WTC11 (cell line): Measurements from ENCODE around the gene C1orf232. TPM values are rescaled to one million over a fixed set of nuclear protein-coding genes. Genes with fewer than 3 reads are reported as not detected.
A peak's percentile ranks its signal among the peaks of the same experiment; 100 is the strongest.

Source experiments
- ATAC-seq: fragments of 200-7000 bp; cut with Tn5 transposase; 2 replicates; pipeline ENCODE4 v1.10.0; 2021; ENCODE audit warnings: mild to moderate bottlenecking, moderate library complexity
- CTCF ChIA-PET: fragments of 300-600 bp; sonication (Branson Sonifier 250); formaldehyde crosslinking; loops from one replicate; lab custom pipeline; 2021; ENCODE audit warnings: antibody characterized with exemption; lab: Charles Lee
- POLR2A ChIA-PET: fragments of 350-600 bp; sonication (Branson Sonifier 250); formaldehyde crosslinking; loops from one replicate; lab custom pipeline; 2021; ENCODE audit warnings: antibody characterized with exemption; lab: Charles Lee
- DNase-seq: peaks from one replicate; pipeline ENCODE4 v3.0.0; 2021; ENCODE audit warnings: low spot score
- H3K27ac Mint-ChIP-seq: 2 replicates; pipeline ENCODE4 v1.8.0; 2021; ENCODE audit warnings: mixed read lengths
- H3K27me3 Mint-ChIP-seq: 2 replicates; pipeline ENCODE4 v1.8.0; 2021; ENCODE audit warnings: low read depth, mild to moderate bottlenecking, moderate library complexity, mixed read lengths
- H3K36me3 Mint-ChIP-seq: 2 replicates; pipeline ENCODE4 v1.8.0; 2021; ENCODE audit warnings: mixed read lengths
- H3K4me1 Mint-ChIP-seq: 2 replicates; pipeline ENCODE4 v1.8.0; 2022; ENCODE audit warnings: mixed read lengths
- H3K4me3 Mint-ChIP-seq: 2 replicates; pipeline ENCODE4 v1.8.0; 2021; ENCODE audit warnings: mild to moderate bottlenecking, moderate library complexity, mixed read lengths
- H3K9me3 Mint-ChIP-seq: 2 replicates; pipeline ENCODE4 v1.8.0; 2021; ENCODE audit warnings: mixed read lengths
- ATF1 ChIP-seq: sonication (generic); formaldehyde crosslinking; IDR thresholded peaks from 2 replicates; pipeline ENCODE4 v1.8.1; 2023; ENCODE audit warnings: mild to moderate bottlenecking, moderate library complexity, missing genetic modification reagents
- ETV6 ChIP-seq: sonication (generic); formaldehyde crosslinking; IDR thresholded peaks from 2 replicates; pipeline ENCODE4 v1.8.1; 2022; ENCODE audit warnings: mild to moderate bottlenecking, missing genetic modification reagents
- FOXP1 ChIP-seq: sonication (generic); formaldehyde crosslinking; IDR thresholded peaks from 2 replicates; pipeline ENCODE4 v1.8.0; 2022; ENCODE audit warnings: missing genetic modification reagents, mild to moderate bottlenecking, moderate library complexity, borderline replicate concordance
- GTF2I ChIP-seq: fragments of 250-450 bp; sonication (Bioruptor Pico); conservative IDR thresholded peaks from 2 replicates; pipeline ENCODE4 v1.4.0; 2021; ENCODE audit warnings: mild to moderate bottlenecking
- MYBL2 ChIP-seq: sonication (generic); formaldehyde crosslinking; IDR thresholded peaks from 2 replicates; pipeline ENCODE4 v1.8.1; 2023; ENCODE audit warnings: mild to moderate bottlenecking, moderate library complexity, missing genetic modification reagents
- NFE2L1 ChIP-seq: sonication (generic); formaldehyde crosslinking; IDR thresholded peaks from 2 replicates; pipeline ENCODE4 v1.8.1; 2023; ENCODE audit warnings: missing genetic modification reagents
- SMAD3 ChIP-seq: sonication (generic); formaldehyde crosslinking; IDR thresholded peaks from 2 replicates; pipeline ENCODE4 v1.8.0; 2022; ENCODE audit warnings: missing genetic modification reagents, mild to moderate bottlenecking, borderline replicate concordance
- SP1 ChIP-seq: sonication (generic); formaldehyde crosslinking; conservative IDR thresholded peaks from 2 replicates; pipeline ENCODE4 v1.8.1; 2022; ENCODE audit warnings: missing genetic modification reagents
- TEAD4 ChIP-seq: sonication (generic); formaldehyde crosslinking; IDR thresholded peaks from 2 replicates; pipeline ENCODE4 v1.8.0; 2022; ENCODE audit warnings: mild to moderate bottlenecking, missing genetic modification reagents
- ZBTB21 ChIP-seq: sonication (generic); formaldehyde crosslinking; IDR thresholded peaks from 2 replicates; pipeline ENCODE4 v1.8.1; 2023; ENCODE audit warnings: mild to moderate bottlenecking, missing genetic modification reagents, borderline replicate concordance
- ZNF416 ChIP-seq: fragments of 250-450 bp; sonication (Bioruptor Pico); IDR thresholded peaks from 2 replicates; pipeline ENCODE4 v1.9.0; 2021; ENCODE audit warnings: mild to moderate bottlenecking, inconsistent platforms
- total RNA-seq: library from RNA; stranded (reverse); gene quantifications from 3 replicates; pipeline ENCODE4 v1.2.3, GENCODE V29; 2021
- TF ChIP-seq, protein P1 (sequence below): sonication (generic); formaldehyde crosslinking; IDR thresholded peaks from 2 replicates; pipeline ENCODE4 v1.8.0; 2022; ENCODE audit warnings: mild to moderate bottlenecking, missing genetic modification reagents
- TF ChIP-seq, protein P2 (sequence below): sonication (generic); formaldehyde crosslinking; IDR thresholded peaks from 2 replicates; pipeline ENCODE4 v1.8.1; 2023; ENCODE audit warnings: mild to moderate bottlenecking, moderate library complexity, missing genetic modification reagents
- TF ChIP-seq, protein P3 (sequence below): fragments of 250-450 bp; sonication (Bioruptor Pico); IDR thresholded peaks from 2 replicates; pipeline ENCODE4 v2.1.2; 2022; ENCODE audit warnings: mild to moderate bottlenecking, moderate library complexity
- TF ChIP-seq, protein P4 (sequence below): sonication (generic); formaldehyde crosslinking; IDR thresholded peaks from 2 replicates; pipeline ENCODE4 v1.8.1; 2023; ENCODE audit warnings: mild to moderate bottlenecking, missing genetic modification reagents, borderline replicate concordance
- TF ChIP-seq, protein P5 (sequence below): sonication (generic); formaldehyde crosslinking; IDR thresholded peaks from 2 replicates; pipeline ENCODE4 v1.8.1; 2022; ENCODE audit warnings: low read depth, mild to moderate bottlenecking, moderate library complexity, missing genetic modification reagents, borderline replicate concordance
- TF ChIP-seq, protein P6 (sequence below): fragments of 250-450 bp; sonication (Bioruptor Pico); conservative IDR thresholded peaks from 2 replicates; pipeline ENCODE4 v1.9.0; 2021; ENCODE audit warnings: mild to moderate bottlenecking

The C1orf232 gene
- total RNA-seq, 1 experiment from 2014 or later: not detected

DNA sequence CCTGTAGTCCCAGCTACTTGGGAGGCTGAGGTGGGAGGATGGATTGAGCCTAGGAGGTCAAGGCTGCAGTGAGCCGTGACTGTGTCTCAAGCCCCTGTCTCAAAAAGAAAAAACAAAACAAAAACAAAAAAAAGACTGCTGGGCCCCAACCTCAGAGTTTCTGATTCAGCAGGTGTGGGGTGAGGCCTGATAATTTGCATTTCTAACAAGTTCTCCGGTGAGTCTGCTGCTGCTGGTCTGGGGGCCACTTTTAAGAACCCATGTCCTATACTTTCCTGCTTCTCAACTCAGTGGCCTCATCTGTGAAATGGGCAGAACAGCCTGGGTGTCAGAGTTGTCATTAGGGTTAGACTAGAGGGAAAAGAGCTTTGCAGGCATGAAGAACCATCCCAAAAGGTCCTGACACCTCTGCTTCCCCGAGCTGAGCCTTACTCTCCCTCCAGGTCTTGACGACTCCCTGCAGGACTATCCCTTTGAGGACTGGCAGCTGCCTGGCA is 11.3 kb upstream of the C1orf232 start:
- no peaks in the 10 kb centered on the region for H3K27me3 Mint-ChIP-seq

DNA sequence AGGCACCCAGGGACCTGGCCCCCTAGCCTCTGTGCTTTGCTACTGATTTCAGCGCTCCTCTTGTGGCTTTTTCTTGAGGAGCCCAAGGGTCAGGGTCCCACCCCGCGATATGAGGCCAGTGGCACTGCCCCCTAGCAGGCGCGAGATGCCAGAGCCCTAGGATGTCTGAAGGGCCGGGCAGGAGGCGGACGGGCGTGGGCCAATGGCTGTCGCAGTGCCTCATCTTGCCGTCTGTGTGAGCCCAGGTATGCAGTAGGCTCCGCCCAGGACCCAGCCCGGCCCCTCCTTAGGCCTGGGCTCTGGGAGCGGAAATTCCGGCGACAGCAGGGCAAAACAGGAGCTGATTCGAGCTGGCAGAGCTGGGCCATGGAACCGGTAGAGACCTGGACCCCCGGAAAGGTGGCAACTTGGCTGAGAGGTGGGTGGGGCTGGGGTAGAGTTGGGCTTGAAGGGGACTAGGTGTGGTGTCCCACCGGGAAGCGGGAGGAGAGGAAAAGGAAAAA is 8.5 kb upstream of the C1orf232 start, which contains the start of gene CNKSR1:
Gene CNKSR1, plus strand, starts transcription at position 310 of the 503 bp plus-strand sequence. Its CDS starts 57 bp downstream, at position 367.
- DNase-seq: peak; percentile 94
- ChIA-PET POLR2A (interaction anchor here (0.6 to 0.7 kb wide), 2 partner anchors 12 to 102 kb away, joined by 3 to 4 read pairs; no protein-coding TSS in a partner anchor), CTCF (interaction anchor here (0.6 to 3.4 kb wide), 33 partner anchors 9 to 688 kb away, joined by 3 to 68 read pairs (median 4); partner anchors contain the start of genes CATSPER4, CEP85, MTFR1L and SH3BGRL3)
- no peaks in the 10 kb centered on the region for H3K27me3 Mint-ChIP-seq
- peak within 1 kb of the TSS; percentile 82 for H3K4me3 Mint-ChIP-seq
- H3K4me1 Mint-ChIP-seq: peaks cover 10% of the 10 kb centered on the region
- no peaks in the 10 kb centered on the region for H3K9me3 Mint-ChIP-seq
- peak within 1 kb of the TSS; percentile 97 for H3K27ac Mint-ChIP-seq
- ATAC-seq: peak; percentile 100
- 0 out of 2 replicates have a peak, but pooled peaks cover 2% of the 10 kb centered on the region for H3K36me3 Mint-ChIP-seq
- TF ChIP-seq MYBL2 (no peak), SMAD3 (no peak), NFE2L1 (CRISPR knock-in tag) (no peak), GTF2I (CRISPR knock-in tag) (no peak), SP1 (CRISPR knock-in tag) (peak; percentile 77)
- TF ChIP-seq, protein P1, sequence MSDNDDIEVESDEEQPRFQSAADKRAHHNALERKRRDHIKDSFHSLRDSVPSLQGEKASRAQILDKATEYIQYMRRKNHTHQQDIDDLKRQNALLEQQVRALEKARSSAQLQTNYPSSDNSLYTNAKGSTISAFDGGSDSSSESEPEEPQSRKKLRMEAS (CRISPR knock-in tag): peak; percentile 63; the same call in 1 of the 2 replicates
- TF ChIP-seq, protein P2, sequence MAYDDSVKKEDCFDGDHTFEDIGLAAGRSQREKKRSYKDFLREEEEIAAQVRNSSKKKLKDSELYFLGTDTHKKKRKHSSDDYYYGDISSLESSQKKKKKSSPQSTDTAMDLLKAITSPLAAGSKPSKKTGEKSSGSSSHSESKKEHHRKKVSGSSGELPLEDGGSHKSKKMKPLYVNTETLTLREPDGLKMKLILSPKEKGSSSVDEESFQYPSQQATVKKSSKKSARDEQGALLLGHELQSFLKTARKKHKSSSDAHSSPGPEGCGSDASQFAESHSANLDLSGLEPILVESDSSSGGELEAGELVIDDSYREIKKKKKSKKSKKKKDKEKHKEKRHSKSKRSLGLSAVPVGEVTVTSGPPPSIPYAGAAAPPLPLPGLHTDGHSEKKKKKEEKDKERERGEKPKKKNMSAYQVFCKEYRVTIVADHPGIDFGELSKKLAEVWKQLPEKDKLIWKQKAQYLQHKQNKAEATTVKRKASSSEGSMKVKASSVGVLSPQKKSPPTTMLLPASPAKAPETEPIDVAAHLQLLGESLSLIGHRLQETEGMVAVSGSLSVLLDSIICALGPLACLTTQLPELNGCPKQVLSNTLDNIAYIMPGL (CRISPR knock-in tag): peak; percentile 39; the same call in 1 of the 2 replicates
- TF ChIP-seq, protein P3, sequence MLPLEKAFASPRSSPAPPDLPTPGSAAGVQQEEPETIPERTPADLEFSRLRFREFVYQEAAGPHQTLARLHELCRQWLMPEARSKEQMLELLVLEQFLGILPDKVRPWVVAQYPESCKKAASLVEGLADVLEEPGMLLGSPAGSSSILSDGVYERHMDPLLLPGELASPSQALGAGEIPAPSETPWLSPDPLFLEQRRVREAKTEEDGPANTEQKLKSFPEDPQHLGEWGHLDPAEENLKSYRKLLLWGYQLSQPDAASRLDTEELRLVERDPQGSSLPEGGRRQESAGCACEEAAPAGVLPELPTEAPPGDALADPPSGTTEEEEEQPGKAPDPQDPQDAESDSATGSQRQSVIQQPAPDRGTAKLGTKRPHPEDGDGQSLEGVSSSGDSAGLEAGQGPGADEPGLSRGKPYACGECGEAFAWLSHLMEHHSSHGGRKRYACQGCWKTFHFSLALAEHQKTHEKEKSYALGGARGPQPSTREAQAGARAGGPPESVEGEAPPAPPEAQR (CRISPR knock-in tag): no peak

More for the DNA sequence above, 11.3 kb upstream of the C1orf232 start:
- Mint-ChIP-seq H3K36me3 (0 out of 2 replicates have a peak, but pooled peaks cover 2% of the 10 kb centered on the region), H3K27ac (no peak overlapping the region), H3K9me3 (no peaks in the 10 kb centered on the region), H3K4me3 (no peak overlapping the region), H3K4me1 (peaks cover 10% of the 10 kb centered on the region)
- DNase-seq: no peak
- ATAC-seq: no peak
- ChIA-PET CTCF (interaction anchor here (0.9 to 3.6 kb wide), 3 partner anchors 10 to 54 kb away, joined by 3 to 25 read pairs (median 13); partner anchors contain the start of genes CATSPER4, CEP85 and ZNF593), POLR2A (no interaction called here)
- TF ChIP-seq, protein P1 (CRISPR knock-in tag): no peak
- TF ChIP-seq SMAD3 (no peak), ETV6 (CRISPR knock-in tag) (no peak), TEAD4 (CRISPR knock-in tag) (no peak), ZBTB21 (CRISPR knock-in tag) (no peak), ATF1 (CRISPR knock-in tag) (no peak), FOXP1 (CRISPR knock-in tag) (no peak), MYBL2 (no peak), ZNF416 (CRISPR knock-in tag) (no peak)
- TF ChIP-seq, protein P4, sequence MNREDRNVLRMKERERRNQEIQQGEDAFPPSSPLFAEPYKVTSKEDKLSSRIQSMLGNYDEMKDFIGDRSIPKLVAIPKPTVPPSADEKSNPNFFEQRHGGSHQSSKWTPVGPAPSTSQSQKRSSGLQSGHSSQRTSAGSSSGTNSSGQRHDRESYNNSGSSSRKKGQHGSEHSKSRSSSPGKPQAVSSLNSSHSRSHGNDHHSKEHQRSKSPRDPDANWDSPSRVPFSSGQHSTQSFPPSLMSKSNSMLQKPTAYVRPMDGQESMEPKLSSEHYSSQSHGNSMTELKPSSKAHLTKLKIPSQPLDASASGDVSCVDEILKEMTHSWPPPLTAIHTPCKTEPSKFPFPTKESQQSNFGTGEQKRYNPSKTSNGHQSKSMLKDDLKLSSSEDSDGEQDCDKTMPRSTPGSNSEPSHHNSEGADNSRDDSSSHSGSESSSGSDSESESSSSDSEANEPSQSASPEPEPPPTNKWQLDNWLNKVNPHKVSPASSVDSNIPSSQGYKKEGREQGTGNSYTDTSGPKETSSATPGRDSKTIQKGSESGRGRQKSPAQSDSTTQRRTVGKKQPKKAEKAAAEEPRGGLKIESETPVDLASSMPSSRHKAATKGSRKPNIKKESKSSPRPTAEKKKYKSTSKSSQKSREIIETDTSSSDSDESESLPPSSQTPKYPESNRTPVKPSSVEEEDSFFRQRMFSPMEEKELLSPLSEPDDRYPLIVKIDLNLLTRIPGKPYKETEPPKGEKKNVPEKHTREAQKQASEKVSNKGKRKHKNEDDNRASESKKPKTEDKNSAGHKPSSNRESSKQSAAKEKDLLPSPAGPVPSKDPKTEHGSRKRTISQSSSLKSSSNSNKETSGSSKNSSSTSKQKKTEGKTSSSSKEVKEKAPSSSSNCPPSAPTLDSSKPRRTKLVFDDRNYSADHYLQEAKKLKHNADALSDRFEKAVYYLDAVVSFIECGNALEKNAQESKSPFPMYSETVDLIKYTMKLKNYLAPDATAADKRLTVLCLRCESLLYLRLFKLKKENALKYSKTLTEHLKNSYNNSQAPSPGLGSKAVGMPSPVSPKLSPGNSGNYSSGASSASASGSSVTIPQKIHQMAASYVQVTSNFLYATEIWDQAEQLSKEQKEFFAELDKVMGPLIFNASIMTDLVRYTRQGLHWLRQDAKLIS (CRISPR knock-in tag): no peak
- TF ChIP-seq, protein P5, sequence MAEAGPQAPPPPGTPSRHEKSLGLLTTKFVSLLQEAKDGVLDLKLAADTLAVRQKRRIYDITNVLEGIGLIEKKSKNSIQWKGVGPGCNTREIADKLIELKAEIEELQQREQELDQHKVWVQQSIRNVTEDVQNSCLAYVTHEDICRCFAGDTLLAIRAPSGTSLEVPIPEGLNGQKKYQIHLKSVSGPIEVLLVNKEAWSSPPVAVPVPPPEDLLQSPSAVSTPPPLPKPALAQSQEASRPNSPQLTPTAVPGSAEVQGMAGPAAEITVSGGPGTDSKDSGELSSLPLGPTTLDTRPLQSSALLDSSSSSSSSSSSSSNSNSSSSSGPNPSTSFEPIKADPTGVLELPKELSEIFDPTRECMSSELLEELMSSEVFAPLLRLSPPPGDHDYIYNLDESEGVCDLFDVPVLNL: no peak
- TF ChIP-seq, protein P6, sequence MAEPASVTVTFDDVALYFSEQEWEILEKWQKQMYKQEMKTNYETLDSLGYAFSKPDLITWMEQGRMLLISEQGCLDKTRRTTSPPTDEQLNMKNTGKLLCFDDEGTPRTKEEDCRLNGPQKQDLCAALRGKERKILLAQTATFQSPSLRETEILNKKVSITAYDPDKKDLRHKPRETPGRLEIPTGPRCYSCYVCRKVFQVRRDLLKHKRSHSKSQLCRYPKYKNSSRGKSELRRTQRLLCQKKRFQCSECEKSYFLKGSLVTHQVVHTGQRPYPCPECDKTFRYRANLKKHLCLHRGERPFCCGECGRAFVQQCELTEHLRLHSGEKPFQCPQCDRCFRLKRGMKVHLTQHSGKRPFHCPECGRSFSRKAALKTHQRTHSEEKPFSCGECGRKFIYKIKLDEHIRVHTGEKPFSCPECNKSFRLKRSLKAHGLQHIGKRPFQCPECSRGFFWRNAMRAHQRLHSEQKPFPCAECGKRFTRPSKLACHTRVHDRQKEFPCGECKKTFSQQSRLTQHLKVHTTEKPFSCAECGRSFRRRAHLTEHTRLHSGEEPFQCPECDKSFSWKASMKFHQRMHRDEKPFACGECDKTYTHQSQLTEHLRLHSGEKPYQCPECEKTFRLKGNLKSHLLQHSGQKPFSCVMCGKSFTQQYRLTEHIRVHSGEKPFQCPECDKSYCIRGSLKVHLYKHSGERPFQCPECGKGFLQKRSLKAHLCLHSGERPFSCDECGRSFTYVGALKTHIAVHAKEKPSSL (CRISPR knock-in tag): no peak
- TF ChIP-seq, protein P2 (CRISPR knock-in tag): no peak
